Coronary artery (tissue), 2 donors: ENCODE measurements around the gene GRIK4.

Experiments used
- DNase-seq: peaks from one replicate; pipeline ENCODE4 v3.0.0-alpha.2; 2017; ENCODE audit warnings: low spot score
- H3K27ac ChIP-seq, 2 donors: fragments of 200-600 bp; sonication (generic); one replicate each; pipeline ENCODE4 v1.5.1; 2016 to 2019
- H3K4me3 ChIP-seq: fragments of 200-600 bp; sonication (generic); 2 replicates; pipeline ENCODE4 v1.5.1; 2016; ENCODE audit warnings: mild to moderate bottlenecking, moderate library complexity
- CTCF ChIP-seq: fragments of 200-600 bp; sonication (generic); IDR thresholded peaks from one replicate; pipeline ENCODE4 v1.5.1; 2019; ENCODE audit warnings: antibody characterized with exemption

Gene GRIK4

DNA sequence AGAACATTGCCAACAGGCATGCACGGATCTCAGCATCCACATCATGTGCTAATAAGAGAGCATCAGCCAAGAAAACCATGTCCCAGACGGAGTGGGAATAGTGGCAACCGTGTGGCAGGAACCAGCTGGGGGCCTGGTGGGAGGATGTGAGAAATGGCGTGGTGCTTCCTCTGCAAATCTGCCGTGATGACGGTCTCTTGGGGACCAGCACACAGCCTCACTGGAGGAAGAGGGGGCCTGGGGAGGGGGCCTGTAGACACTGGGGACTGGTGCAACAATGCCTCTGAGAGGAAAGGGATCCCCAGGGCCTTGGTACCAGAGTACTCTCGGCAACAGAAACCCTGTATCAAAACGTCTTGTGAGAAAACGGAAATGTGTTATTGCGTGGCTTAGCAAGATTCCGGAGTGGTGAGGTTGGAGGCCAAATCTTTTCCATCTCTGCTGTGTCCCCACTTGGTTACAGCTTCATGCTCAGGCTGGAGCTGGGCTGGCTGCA lies 358.0 kb downstream of the GRIK4 start:
- no peak for TF ChIP-seq CTCF
- no peak overlapping the region for H3K4me3 ChIP-seq
- H3K27ac ChIP-seq = no peak overlapping the region
- DNase-seq = no peak

DNA sequence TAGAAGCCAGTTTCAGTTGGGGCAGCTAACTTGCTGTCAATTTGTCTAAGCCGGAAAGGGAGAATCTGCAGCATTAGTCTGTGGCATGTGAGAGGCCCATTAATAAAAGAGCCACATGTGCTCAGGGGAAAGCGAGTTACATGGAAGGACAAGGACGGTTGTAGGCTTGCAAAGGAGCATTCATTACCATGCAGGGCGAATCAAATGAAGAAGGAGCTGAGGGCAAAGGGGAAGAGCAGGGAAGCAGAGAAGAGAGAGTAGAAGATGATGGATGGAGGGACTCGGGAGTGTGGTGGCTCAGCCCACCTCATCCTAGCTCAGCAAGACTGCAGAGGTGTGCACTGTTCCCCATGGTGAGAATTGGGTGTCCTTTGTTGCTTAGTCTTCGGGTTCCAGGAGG lies 359.6 kb downstream of the GRIK4 start:
- no peak overlapping the region for H3K4me3 ChIP-seq
- H3K27ac ChIP-seq = no peak overlapping the region
- DNase-seq = no peak
- TF ChIP-seq CTCF = no peak

DNA sequence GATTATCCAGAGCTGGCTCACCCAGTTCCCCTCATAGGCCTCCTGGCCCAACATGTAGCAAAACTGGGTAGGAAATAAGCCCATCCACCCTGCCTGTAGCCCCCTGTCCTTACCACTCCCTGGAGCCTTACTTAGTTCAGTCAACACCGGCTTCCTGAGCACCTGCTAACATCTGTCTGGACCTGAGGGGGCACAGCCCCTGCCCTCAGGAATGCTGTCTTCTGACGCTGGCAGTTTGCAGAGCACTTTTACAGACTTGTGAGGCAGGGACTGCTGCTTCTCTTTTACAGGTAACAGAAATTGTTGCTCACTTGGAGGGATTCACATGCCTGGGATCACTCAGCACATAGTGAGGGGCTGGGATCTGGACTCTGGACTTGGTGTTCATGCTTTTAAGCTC lies 360.4 kb downstream of the GRIK4 start:
- DNase-seq = no peak
- TF ChIP-seq CTCF = no peak
- H3K27ac ChIP-seq = no peak overlapping the region
- H3K4me3 ChIP-seq = no peak overlapping the region

DNA sequence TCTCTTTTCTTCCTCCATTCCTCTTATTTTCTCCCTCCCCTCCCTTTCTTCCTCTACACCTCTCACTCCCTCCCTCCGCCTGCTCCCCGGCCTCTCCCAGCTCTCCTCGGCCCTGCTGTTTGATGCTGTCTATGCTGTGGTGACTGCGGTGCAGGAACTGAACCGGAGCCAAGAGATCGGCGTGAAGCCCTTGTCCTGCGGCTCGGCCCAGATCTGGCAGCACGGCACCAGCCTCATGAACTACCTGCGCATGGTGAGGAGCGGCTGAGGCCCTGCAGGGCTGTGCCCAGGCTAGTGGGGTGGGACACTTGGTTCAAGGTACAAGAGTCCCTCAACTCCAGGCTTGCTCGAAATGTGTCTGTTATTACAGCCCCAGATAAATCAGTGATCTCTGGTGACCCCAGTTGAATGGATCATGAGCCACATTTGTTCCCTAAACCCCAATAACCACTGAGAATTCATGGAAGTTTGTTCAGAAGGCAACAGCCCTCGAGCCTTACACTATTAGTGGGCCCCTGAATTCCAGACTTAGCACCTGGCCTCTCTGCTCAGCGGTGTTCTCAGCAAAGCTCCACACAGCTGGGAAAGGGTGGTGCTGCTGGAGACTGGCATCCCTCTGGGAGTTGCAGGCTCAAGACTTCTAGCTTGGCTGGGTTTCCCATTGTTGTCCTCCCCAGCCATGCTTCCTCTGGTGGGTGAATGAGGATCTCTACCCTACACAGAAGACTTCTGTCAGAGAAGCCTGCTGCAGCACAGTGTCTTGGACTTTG lies 362.6 kb downstream of the GRIK4 start:
- H3K27ac ChIP-seq = no peak overlapping the region
- no peak overlapping the region for H3K4me3 ChIP-seq
- no peak for TF ChIP-seq CTCF
- no peak for DNase-seq

- H3K4me3 ChIP-seq = no peak overlapping the region
- no peak for DNase-seq
- no peak for TF ChIP-seq CTCF
- H3K27ac ChIP-seq = no peak overlapping the region
Observed at GRCh38 chr11:120875986-120876385, 364.4 kb downstream of the GRIK4 start.

DNA sequence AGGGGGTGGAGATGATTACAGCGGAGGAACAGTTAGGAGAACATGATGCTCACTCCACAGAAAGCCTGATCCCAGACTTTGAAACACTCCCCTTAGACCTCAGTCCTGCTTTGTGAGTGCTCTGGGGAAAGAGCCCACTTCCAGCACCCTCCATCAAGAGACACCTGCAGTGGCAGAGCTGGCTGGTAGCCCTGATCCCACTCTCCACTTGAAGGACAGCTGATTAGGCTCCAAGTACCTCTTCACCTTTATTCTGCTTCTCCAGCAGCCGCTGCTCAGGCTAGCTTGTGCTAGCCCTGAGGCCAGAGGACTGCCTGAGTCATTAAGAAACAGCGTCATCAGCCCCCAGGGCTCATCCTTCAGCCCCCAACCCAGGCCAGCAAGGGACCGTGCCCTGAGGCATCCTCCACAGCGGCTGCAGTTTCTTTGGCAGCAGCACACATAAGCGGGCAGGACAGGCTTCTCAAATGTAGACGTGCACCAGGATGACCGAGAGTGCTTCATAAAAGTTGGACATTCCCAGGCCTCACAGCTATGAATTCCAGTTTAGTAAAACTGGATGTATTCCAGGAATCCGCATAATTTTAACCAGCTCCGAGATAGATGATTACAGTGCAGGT lies 366.3 kb downstream of the GRIK4 start:
- TF ChIP-seq CTCF = no peak
- Histone ChIP-seq H3K4me3 (no peak overlapping the region), H3K27ac (no peak overlapping the region)
- no peak for DNase-seq

GRCh38 chr11:120878781-120879180 lies 367.2 kb downstream of the GRIK4 start:
- no peak overlapping the region for H3K27ac ChIP-seq
- no peak for DNase-seq
- no peak overlapping the region for H3K4me3 ChIP-seq
- TF ChIP-seq CTCF = no peak
